Keratinocyte (primary cell): ENCODE data around the gene GNG4. TPM values are rescaled to one million over a fixed set of nuclear protein-coding genes. Genes with fewer than 3 reads are reported as not detected.
"Not testable (repeated sequence)": the region's sequence is repeated elsewhere in the genome, so short reads cannot be mapped to it uniquely, and the experiment has no call there.

Experiments used
- DNase-seq: peaks from one replicate; pipeline ENCODE4 v3.0.0-alpha.2; 2011; ENCODE audit warnings: low read depth, missing footprints, low spot score
- FAIRE-seq: peaks from 2 replicates; lab custom pipeline; 2011; peaks lifted over from hg19 to GRCh38; lab: Jason Lieb, UNC
- H2AFZ ChIP-seq: 2 replicates; pipeline ENCODE4 v1.6.0; 2012; ENCODE audit warnings: low read length, control low read depth, inconsistent platforms; ENCODE audit not compliant: control insufficient read depth
- H3K27ac ChIP-seq: 2 replicates; pipeline ENCODE4 v1.5.1; 2011; ENCODE audit warnings: low read length; ENCODE audit not compliant: control insufficient read depth, insufficient read depth
- H3K27me3 ChIP-seq: 3 replicates; pipeline ENCODE4 v1.6.0; 2011; ENCODE audit warnings: low read length; ENCODE audit not compliant: control insufficient read depth, insufficient read depth; ENCODE audit errors: extremely low read depth
- H3K36me3 ChIP-seq, 2 experiments: 2 replicates in 1 of 2; 3 replicates in 1 of 2; pipeline ENCODE4 v1.5.1; 2011; ENCODE audit warnings: low read length in 2 of 2, mild to moderate bottlenecking in 1 of 2; ENCODE audit not compliant: control insufficient read depth in 2 of 2, insufficient read depth in 2 of 2; ENCODE audit errors: extremely low read depth in 1 of 2
- H3K4me1 ChIP-seq: 3 replicates; pipeline ENCODE4 v1.5.1; 2011; ENCODE audit warnings: low read length; ENCODE audit not compliant: control insufficient read depth, insufficient read depth; ENCODE audit errors: extremely low read depth
- H3K4me2 ChIP-seq: 3 replicates; pipeline ENCODE4 v1.6.0; 2011; ENCODE audit warnings: low read depth, low read length; ENCODE audit not compliant: control insufficient read depth, insufficient read depth; ENCODE audit errors: extremely low read depth
- H3K4me3 ChIP-seq, 3 experiments: fragments of 200-600 bp in 1 of 3; sonication (generic) in 1 of 3; 2 replicates in 2 of 3; 3 replicates in 1 of 3; pipeline ENCODE4 v1.5.1; 2011 to 2016; ENCODE audit warnings: low read length in 3 of 3, mild to moderate bottlenecking in 3 of 3, control low read depth in 2 of 3, inconsistent platforms in 1 of 3, low read depth in 1 of 3, mixed read lengths in 1 of 3, mixed run types in 1 of 3, moderate library complexity in 1 of 3; ENCODE audit not compliant: control insufficient read depth in 2 of 3, insufficient read depth in 2 of 3; ENCODE audit errors: extremely low read depth in 1 of 3
- H3K79me2 ChIP-seq: 2 replicates; pipeline ENCODE4 v1.6.0; 2012; ENCODE audit warnings: low read length; ENCODE audit not compliant: control insufficient read depth, insufficient read depth
- H3K9ac ChIP-seq: 3 replicates; pipeline ENCODE4 v1.6.0; 2011; ENCODE audit warnings: low read length; ENCODE audit not compliant: control insufficient read depth, insufficient read depth; ENCODE audit errors: extremely low read depth
- H3K9me1 ChIP-seq: 3 replicates; pipeline ENCODE4 v1.6.0; 2011; ENCODE audit warnings: low read length; ENCODE audit not compliant: control insufficient read depth, insufficient read depth; ENCODE audit errors: extremely low read depth
- H3K9me3 ChIP-seq: 2 replicates; pipeline ENCODE4 v1.5.1; 2012; ENCODE audit warnings: low read depth, low read length; ENCODE audit not compliant: control insufficient read depth
- H4K20me1 ChIP-seq: 3 replicates; pipeline ENCODE4 v1.6.0; 2011; ENCODE audit warnings: low read length; ENCODE audit not compliant: control insufficient read depth, insufficient read depth; ENCODE audit errors: extremely low read depth
- EZH2 ChIP-seq: IDR thresholded peaks from one replicate; pipeline ENCODE4 v1.6.1; 2012; ENCODE audit warnings: inconsistent platforms, mild to moderate bottlenecking, low read length, moderate library complexity
- dilution Hi-C: fragments of 300-500 bp; cut with MboI; formaldehyde crosslinking; loops from one replicate; pipeline ENCODE4 v1.7.0; 2020; ENCODE audit warnings: low sequenced_read_pairs; ENCODE audit not compliant: extremely low pct_ligation_motif_present
- polyA plus RNA-seq, 5 experiments: library from polyadenylated mRNA; depleted of rRNA in 3 of 5; stranded (reverse) in 3 of 5; stranded (forward) in 1 of 5; unstranded in 1 of 5; fragments of >200 nt; gene quantifications; 1 replicate in 1 of 5; 2 replicates in 3 of 5; 3 replicates in 1 of 5; pipeline versions ENCODE4 v1.2.1 to v1.2.3, GENCODE V29; 2011 to 2012; ENCODE audit warnings: missing spikeins in 2 of 5, low read depth in 1 of 5, low replicate concordance in 1 of 5
- TF ChIP-seq, protein P1 (sequence below), 3 experiments: IDR thresholded peaks in 1 of 3; conservative IDR thresholded peaks in 1 of 3; optimal IDR thresholded peaks in 1 of 3; 2 replicates in 2 of 3; 3 replicates in 1 of 3; pipeline versions ENCODE3 to v1.5.1; 2011; ENCODE audit warnings: low read length in 3 of 3, mild to moderate bottlenecking in 3 of 3, moderate library complexity in 2 of 3, control low read depth in 1 of 3, inconsistent platforms in 1 of 3; ENCODE audit not compliant: insufficient read depth in 2 of 3; ENCODE audit errors: extremely low read depth in 1 of 3

Gene GNG4
- polyA plus RNA-seq, 1 donor (not counting 4 experiments of a cell fraction or from before 2014, with no cell fraction given) = 0.07 TPM

- Histone ChIP-seq H3K9me1 (no peaks in the 10 kb centered on the region), H2AFZ (no peak overlapping the region), H3K79me2 (no peaks in the 10 kb centered on the region), H3K27me3 (peaks cover 12% of the 10 kb centered on the region), H3K36me3 (no peaks in the 10 kb centered on the region), H3K4me1 (peaks cover 8% of the 10 kb centered on the region), H3K4me2 (no peak overlapping the region), H3K9ac (no peak overlapping the region), H4K20me1 (no peaks in the 10 kb centered on the region), H3K27ac (no peak overlapping the region), H3K9me3 (no peaks in the 10 kb centered on the region), H3K4me3 (no peak overlapping the region)
- TF ChIP-seq, protein P1, sequence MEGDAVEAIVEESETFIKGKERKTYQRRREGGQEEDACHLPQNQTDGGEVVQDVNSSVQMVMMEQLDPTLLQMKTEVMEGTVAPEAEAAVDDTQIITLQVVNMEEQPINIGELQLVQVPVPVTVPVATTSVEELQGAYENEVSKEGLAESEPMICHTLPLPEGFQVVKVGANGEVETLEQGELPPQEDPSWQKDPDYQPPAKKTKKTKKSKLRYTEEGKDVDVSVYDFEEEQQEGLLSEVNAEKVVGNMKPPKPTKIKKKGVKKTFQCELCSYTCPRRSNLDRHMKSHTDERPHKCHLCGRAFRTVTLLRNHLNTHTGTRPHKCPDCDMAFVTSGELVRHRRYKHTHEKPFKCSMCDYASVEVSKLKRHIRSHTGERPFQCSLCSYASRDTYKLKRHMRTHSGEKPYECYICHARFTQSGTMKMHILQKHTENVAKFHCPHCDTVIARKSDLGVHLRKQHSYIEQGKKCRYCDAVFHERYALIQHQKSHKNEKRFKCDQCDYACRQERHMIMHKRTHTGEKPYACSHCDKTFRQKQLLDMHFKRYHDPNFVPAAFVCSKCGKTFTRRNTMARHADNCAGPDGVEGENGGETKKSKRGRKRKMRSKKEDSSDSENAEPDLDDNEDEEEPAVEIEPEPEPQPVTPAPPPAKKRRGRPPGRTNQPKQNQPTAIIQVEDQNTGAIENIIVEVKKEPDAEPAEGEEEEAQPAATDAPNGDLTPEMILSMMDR (optimal IDR thresholded peaks at IDR 0.05 in 1 of 3, IDR thresholded peaks at IDR 0.05 in 1 of 3, conservative IDR thresholded peaks at IDR 0.05 in 1 of 3; ENCODE audit: extremely low read depth in 1 of 3, insufficient read depth in 2 of 3, low read length in 3 of 3) = no peak
- TF ChIP-seq EZH2 = no peak
- FAIRE-seq (no peak), DNase-seq (no peak)
- dilution Hi-C loops = no loop called here
Measured at GRCh38 chr1:235640580-235640979, 9.0 kb downstream of the GNG4 start.

- peaks cover 6% of the 10 kb centered on the region for H3K27me3 ChIP-seq
- peaks cover 8% of the 10 kb centered on the region for H3K4me1 ChIP-seq
- H3K9me3 ChIP-seq = no peaks in the 10 kb centered on the region
- no peak overlapping the region for H3K4me2 ChIP-seq
- FAIRE-seq (no peak), DNase-seq (no peak)
- H4K20me1 ChIP-seq = no peaks in the 10 kb centered on the region
- no peak overlapping the region for H3K27ac ChIP-seq
- no peaks in the 10 kb centered on the region for H3K79me2 ChIP-seq
- no peaks in the 10 kb centered on the region for H3K9me1 ChIP-seq
- H3K36me3 ChIP-seq = no peaks in the 10 kb centered on the region
- no peak overlapping the region for H3K4me3 ChIP-seq
- TF ChIP-seq, protein P1 (optimal IDR thresholded peaks at IDR 0.05 in 1 of 3, IDR thresholded peaks at IDR 0.05 in 1 of 3, conservative IDR thresholded peaks at IDR 0.05 in 1 of 3; ENCODE audit: extremely low read depth in 1 of 3, insufficient read depth in 2 of 3, low read length in 3 of 3) = no peak
- TF ChIP-seq EZH2 = no peak
- no peak overlapping the region for H2AFZ ChIP-seq
- dilution Hi-C loops = no loop called here
- H3K9ac ChIP-seq = no peak overlapping the region
Measured at GRCh38 chr1:235639226-235640205, 10.1 kb downstream of the GNG4 start.

DNA sequence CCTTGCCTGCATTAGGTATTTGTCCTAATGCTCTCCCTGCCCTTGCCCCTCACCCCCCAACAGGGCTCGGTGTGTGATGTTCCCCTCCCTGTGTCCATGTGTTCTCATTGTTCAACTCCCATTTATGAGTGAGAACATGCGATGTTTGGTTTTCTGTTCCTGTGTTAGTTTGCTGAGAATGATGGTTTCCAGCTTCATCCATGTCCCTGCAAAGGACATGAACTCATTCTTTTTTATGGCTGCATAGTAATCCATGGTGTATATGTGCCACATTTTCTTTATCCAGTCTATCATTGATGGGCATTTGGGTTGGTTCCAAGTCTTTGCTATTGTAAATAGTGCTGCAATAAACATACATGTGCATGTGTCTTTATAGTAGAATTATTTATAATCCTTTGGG lies 11.0 kb downstream of the GNG4 start:
- DNase-seq, H3K79me2 ChIP-seq, H2AFZ ChIP-seq, H3K4me2 ChIP-seq, H3K9ac ChIP-seq, H3K36me3 ChIP-seq, H3K9me3 ChIP-seq, dilution Hi-C loops, H3K4me3 ChIP-seq, H3K27me3 ChIP-seq, H4K20me1 ChIP-seq, H3K9me1 ChIP-seq, H3K4me1 ChIP-seq, FAIRE-seq, H3K27ac ChIP-seq: not testable (repeated sequence)
